Neutrophil (primary cell): Measurements from ENCODE around the gene IPO9.
"Not testable (repeated sequence)": the region's sequence is repeated elsewhere in the genome, so short reads cannot be mapped to it uniquely, and the experiment has no call there.

ENCODE experiments used
- H3K27ac ChIP-seq: fragments of 200-600 bp; sonication (generic); 2 replicates; pipeline ENCODE4 v1.5.1; 2016; ENCODE audit warnings: mild to moderate bottlenecking, moderate library complexity
- H3K27me3 ChIP-seq: fragments of 200-600 bp; sonication (generic); 2 replicates; pipeline ENCODE4 v1.6.0; 2016; ENCODE audit warnings: mild to moderate bottlenecking
- H3K36me3 ChIP-seq: fragments of 200-600 bp; sonication (generic); 2 replicates; pipeline ENCODE4 v1.5.1; 2017
- H3K4me1 ChIP-seq, 2 experiments: fragments of 200-600 bp in 1 of 2; sonication (generic) in 1 of 2; 1 replicate in 1 of 2; 2 replicates in 1 of 2; pipeline versions ENCODE4 v1.5.1 to v1.6.1; 2013 to 2016; ENCODE audit warnings: low read depth in 1 of 2, low read length in 1 of 2, mild to moderate bottlenecking in 1 of 2, moderate library complexity in 1 of 2; ENCODE audit not compliant: control insufficient read depth in 1 of 2, insufficient read depth in 1 of 2
- H3K4me3 ChIP-seq, 2 experiments: fragments of 200-600 bp in 1 of 2; sonication (generic) in 1 of 2; 1 replicate in 1 of 2; 2 replicates in 1 of 2; pipeline ENCODE4 v1.5.1; 2013 to 2016; ENCODE audit warnings: low read depth in 1 of 2, low read length in 1 of 2, mild to moderate bottlenecking in 1 of 2, moderate library complexity in 1 of 2
- H3K9me3 ChIP-seq: fragments of 200-600 bp; sonication (generic); 2 replicates; pipeline ENCODE4 v1.5.1; 2016
- TF ChIP-seq, protein P1 (sequence below): fragments of 200-600 bp; sonication (generic); IDR thresholded peaks from 2 replicates; pipeline ENCODE4 v1.5.1; 2016; ENCODE audit warnings: antibody characterized with exemption

IPO9 gene

DNA sequence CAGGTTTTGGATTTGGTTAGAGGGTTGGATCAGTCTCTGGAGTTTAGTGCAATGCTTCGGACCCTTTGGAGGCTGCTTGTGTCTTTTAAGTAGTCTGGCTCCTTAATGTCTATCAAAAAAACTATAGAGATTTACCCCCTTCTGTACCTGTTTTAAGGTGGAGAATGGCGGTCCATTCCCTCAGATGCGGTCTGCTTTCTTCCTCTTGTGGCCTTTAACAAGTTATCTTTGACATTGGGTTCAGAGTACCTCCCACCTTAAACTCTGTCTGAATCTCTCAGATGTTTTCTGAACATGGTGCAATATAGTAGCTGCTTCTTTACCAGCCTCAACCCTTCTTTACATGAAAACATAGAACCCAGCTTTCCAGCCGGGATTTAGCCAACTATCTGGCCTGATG is 2.4 kb downstream of the IPO9 start:
- Histone ChIP-seq H3K36me3 (no peaks in the 10 kb centered on the region), H3K9me3 (no peaks in the 10 kb centered on the region), H3K4me3 (no peak overlapping the region), H3K4me1 (peaks cover 10% of the 10 kb centered on the region in 2 experiments), H3K27me3 (no peaks in the 10 kb centered on the region), H3K27ac (no peak overlapping the region)
- TF ChIP-seq, protein P1, sequence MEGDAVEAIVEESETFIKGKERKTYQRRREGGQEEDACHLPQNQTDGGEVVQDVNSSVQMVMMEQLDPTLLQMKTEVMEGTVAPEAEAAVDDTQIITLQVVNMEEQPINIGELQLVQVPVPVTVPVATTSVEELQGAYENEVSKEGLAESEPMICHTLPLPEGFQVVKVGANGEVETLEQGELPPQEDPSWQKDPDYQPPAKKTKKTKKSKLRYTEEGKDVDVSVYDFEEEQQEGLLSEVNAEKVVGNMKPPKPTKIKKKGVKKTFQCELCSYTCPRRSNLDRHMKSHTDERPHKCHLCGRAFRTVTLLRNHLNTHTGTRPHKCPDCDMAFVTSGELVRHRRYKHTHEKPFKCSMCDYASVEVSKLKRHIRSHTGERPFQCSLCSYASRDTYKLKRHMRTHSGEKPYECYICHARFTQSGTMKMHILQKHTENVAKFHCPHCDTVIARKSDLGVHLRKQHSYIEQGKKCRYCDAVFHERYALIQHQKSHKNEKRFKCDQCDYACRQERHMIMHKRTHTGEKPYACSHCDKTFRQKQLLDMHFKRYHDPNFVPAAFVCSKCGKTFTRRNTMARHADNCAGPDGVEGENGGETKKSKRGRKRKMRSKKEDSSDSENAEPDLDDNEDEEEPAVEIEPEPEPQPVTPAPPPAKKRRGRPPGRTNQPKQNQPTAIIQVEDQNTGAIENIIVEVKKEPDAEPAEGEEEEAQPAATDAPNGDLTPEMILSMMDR: no peak

DNA sequence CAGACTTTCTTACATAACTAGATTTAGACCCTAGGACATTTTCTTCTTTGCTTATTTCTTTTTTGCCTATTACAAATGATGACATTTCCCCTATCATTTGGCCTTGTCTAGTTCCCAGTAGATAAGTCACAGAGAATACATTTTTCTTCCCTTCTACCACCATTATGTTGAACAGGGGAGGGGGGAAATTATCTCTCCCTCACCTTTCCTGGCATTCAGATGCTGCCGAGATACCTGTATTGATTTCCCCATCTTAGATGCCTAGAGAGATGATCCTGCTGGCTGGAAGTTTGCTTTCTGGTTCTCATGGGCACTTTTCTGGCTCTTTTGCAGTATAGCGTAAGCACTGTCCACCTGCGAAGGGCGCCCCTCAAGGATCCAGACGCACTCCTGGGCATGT is 5.7 kb downstream of the IPO9 start:
- Histone ChIP-seq H3K27me3 (no peaks in the 10 kb centered on the region), H3K4me3 (no peak overlapping the region)

DNA sequence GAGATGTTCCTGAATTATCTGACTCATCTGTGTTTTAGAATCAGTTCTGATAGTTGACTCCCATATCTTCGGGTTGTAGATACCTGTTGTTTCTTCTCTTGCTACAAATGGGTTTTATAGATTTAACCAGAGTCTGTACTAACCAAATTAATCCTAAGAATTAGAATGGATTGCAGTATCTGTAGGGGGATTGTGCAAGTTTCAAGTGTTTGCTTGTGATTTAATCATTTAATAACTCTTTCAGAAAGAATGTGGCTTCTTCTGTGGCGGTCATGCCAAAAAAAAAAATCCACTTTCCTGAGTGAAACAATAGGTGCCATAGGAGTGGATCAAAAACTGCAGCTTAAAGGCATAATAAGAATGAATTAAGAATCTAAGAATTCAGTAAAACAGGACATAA is 9.4 kb downstream of the IPO9 start:
- H3K4me3 ChIP-seq: no peak overlapping the region
- H3K27ac ChIP-seq: no peak overlapping the region
- peaks cover 9 to 10% of the 10 kb centered on the region in 2 experiments for H3K4me1 ChIP-seq
- no peaks in the 10 kb centered on the region for H3K27me3 ChIP-seq
- TF ChIP-seq, protein P1: no peak
- no peaks in the 10 kb centered on the region for H3K36me3 ChIP-seq
- no peaks in the 10 kb centered on the region for H3K9me3 ChIP-seq

More for the DNA sequence above, 5.7 kb downstream of the IPO9 start:
- Histone ChIP-seq H3K27ac (no peak overlapping the region), H3K4me1 (peaks cover 7 to 8% of the 10 kb centered on the region in 2 experiments), H3K36me3 (no peaks in the 10 kb centered on the region), H3K9me3 (no peaks in the 10 kb centered on the region)
- TF ChIP-seq, protein P1: no peak

DNA sequence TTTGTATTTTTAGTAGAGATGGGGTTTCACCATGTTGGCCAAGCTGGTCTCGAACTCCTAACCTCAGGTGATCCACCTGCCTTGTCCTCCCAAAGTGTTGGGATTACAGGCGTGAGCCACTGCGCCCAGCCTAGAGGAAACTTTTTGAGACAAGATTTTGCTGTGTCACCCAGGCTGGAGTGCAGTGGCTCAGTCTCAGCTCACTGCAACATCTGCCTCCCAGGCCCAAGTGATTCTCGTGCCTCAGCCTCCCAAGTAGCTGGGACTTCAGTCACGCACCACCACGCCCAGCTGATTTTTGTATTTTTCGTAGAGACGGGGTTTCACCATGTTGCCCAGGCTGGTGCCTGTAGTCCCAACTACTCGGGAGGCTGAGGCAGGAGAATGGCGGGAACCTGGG is 10.1 kb downstream of the IPO9 start:
- peaks cover 9 to 10% of the 10 kb centered on the region in 2 experiments for H3K4me1 ChIP-seq
- not testable (repeated sequence) for H3K27ac ChIP-seq, H3K27me3 ChIP-seq, H3K9me3 ChIP-seq, H3K36me3 ChIP-seq, H3K4me3 ChIP-seq

DNA sequence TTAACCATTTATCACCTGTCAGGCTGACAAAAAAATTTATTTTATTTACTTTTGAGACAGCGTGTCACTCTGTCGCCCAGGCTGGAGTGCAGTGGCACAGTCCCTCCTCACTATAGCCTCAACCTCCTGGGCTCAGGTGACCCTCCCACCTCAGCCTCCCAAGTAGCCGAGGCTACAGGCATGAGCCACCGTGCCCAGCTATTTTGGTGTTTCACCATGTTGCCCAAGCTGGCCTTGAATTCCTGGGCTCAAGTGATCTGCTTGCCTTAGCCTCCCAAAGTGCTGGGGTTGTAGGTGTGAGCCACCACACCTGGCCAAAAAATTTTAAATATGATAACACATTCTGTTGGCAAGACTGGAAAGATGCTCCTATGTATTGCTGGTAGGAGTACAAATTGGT is 11.1 kb downstream of the IPO9 start:
- TF ChIP-seq, protein P1: no peak
- Histone ChIP-seq H3K27ac (no peak overlapping the region), H3K4me3 (no peak overlapping the region), H3K4me1 (peaks cover 9 to 10% of the 10 kb centered on the region in 2 experiments), H3K9me3 (no peaks in the 10 kb centered on the region), H3K36me3 (no peaks in the 10 kb centered on the region), H3K27me3 (no peaks in the 10 kb centered on the region)

DNA sequence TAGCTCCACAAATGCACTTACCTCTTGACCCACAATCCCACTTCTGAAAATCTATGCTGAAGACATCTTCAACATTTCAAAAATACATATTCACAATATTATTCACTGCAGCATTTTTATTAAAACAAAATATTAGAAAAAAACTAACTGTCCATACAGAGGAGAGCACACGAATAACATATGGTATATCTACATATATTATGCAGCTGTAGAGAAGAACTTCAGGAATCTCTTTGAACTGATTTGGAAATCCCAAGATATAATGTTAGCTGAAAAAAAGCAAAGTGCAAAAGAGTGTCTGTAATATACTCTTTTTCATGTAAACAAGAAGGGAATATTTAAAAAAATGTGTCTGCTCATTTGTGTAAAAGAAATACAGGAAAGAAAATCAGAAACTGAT is 11.5 kb downstream of the IPO9 start:
- Histone ChIP-seq H3K36me3 (no peaks in the 10 kb centered on the region), H3K27me3 (no peaks in the 10 kb centered on the region), H3K9me3 (no peaks in the 10 kb centered on the region), H3K27ac (no peak overlapping the region), H3K4me1 (peaks cover 10 to 11% of the 10 kb centered on the region in 2 experiments), H3K4me3 (no peak overlapping the region)
- TF ChIP-seq, protein P1: no peak
